Measurements from ENCODE around the gene SLC9A3.
"Not testable (repeated sequence)": the region's sequence is repeated elsewhere in the genome, so short reads cannot be mapped to it uniquely, and the experiment has no call there.

The SLC9A3 gene

GRCh38 chr5:565782-566440 lies 41.7 kb upstream of the SLC9A3 start:
- H3K27ac ChIP-seq = no peak overlapping the region
- TF ChIP-seq CTCF (conservative IDR thresholded peaks at IDR 0.05) (no peak), ZFX (IDR thresholded peaks at IDR 0.05) (no peak)

GRCh38 chr5:561408-561807 lies 37.2 kb upstream of the SLC9A3 start:
- no peak overlapping the region for H3K27ac ChIP-seq
- no peak for TF ChIP-seq CTCF (conservative IDR thresholded peaks at IDR 0.05)

- H3K27ac ChIP-seq = no peak overlapping the region
- TF ChIP-seq ZFX (IDR thresholded peaks at IDR 0.05) (no peak), CTCF (conservative IDR thresholded peaks at IDR 0.05) (no peak)
Observed at GRCh38 chr5:560792-561166, 36.5 kb upstream of the SLC9A3 start.

GRCh38 chr5:558871-559503 lies 34.7 kb upstream of the SLC9A3 start:
- H3K27ac ChIP-seq = no peak overlapping the region
- no peak for TF ChIP-seq ZFX (IDR thresholded peaks at IDR 0.05)
- no peak for TF ChIP-seq CTCF (conservative IDR thresholded peaks at IDR 0.05)

- H3K27ac ChIP-seq = no peak overlapping the region
- TF ChIP-seq CTCF (conservative IDR thresholded peaks at IDR 0.05) = no peak
- no peak for TF ChIP-seq ZFX (IDR thresholded peaks at IDR 0.05)
Observed at GRCh38 chr5:558326-558725, 34.1 kb upstream of the SLC9A3 start.

GRCh38 chr5:557917-558316 lies 33.7 kb upstream of the SLC9A3 start:
- H3K27ac ChIP-seq = not testable (repeated sequence)

- TF ChIP-seq ZFX (IDR thresholded peaks at IDR 0.05) (no peak), CTCF (conservative IDR thresholded peaks at IDR 0.05) (no peak)
- no peak overlapping the region for H3K27ac ChIP-seq
Observed at GRCh38 chr5:556909-557441, 32.7 kb upstream of the SLC9A3 start.

All from C4-2B (cell line).